Right ventricle myocardium inferior (tissue), 1 donor: ENCODE results near the gene EPN3. TPM values are rescaled to one million over a fixed set of nuclear protein-coding genes. Genes with fewer than 3 reads are reported as not detected.

Source experiments
- ATAC-seq: fragments of 200-7000 bp; cut with Tn5 transposase; one replicate; pipeline ENCODE4 v1.9.1; 2020; ENCODE audit warnings: mild to moderate bottlenecking, moderate library complexity
- DNase-seq: peaks from one replicate; pipeline ENCODE4 v3.0.0; 2021; ENCODE audit errors: missing footprints
- intact Hi-C: fragments of 100-400 bp; cut with DNase I; formaldehyde crosslinking; loops from one replicate; pipeline ENCODE4 v1.11.0; 2022
- total RNA-seq: library from RNA; stranded (reverse); fragmentation: NEBNext Ultra II Directional; extraction: Animal tissue kit (Norgen Biotek cat#: 25700); gene quantifications from one replicate; pipeline ENCODE4 v1.2.1, GENCODE V29; 2021
- donor health status: DM: no; HTN: yes; CAD: no; lungs with severe emphysema.

EPN3 gene
- total RNA-seq, 1 donor from 2014 or later = 21.5 TPM

- intact Hi-C loops = no loop called here
- ATAC-seq (no peak), DNase-seq (peak; percentile 41)
Measured at GRCh38 chr17:50573866-50574611, 41.5 kb downstream of the EPN3 start.

GRCh38 chr17:50575581-50576210 is 43.2 kb downstream of the EPN3 start:
- peak; percentile 56 for DNase-seq
- intact Hi-C loops = no loop called here
- no peak for ATAC-seq

GRCh38 chr17:50576864-50577263 is 44.3 kb downstream of the EPN3 start:
- ATAC-seq = no peak
- intact Hi-C loops = no loop called here
- DNase-seq = peak; percentile 42

- DNase-seq = peak; percentile 22
- intact Hi-C loops = no loop called here
- no peak for ATAC-seq
Measured at GRCh38 chr17:50577451-50577954, 45.0 kb downstream of the EPN3 start.

GRCh38 chr17:50578173-50578572 is 45.6 kb downstream of the EPN3 start:
- ATAC-seq (no peak), DNase-seq (peak; percentile 21)
- intact Hi-C loops = no loop called here

GRCh38 chr17:50579399-50579798 is 46.9 kb downstream of the EPN3 start:
- DNase-seq = no peak
- intact Hi-C loops = no loop called here
- no peak for ATAC-seq

GRCh38 chr17:50580646-50581045 is 48.1 kb downstream of the EPN3 start:
- intact Hi-C loops = no loop called here
- ATAC-seq (no peak), DNase-seq (no peak)

GRCh38 chr17:50581316-50581715 is 48.8 kb downstream of the EPN3 start:
- intact Hi-C loops = no loop called here
- DNase-seq (peak; percentile 55), ATAC-seq (no peak)

GRCh38 chr17:50582741-50583140 is 50.2 kb downstream of the EPN3 start:
- peak; percentile 62 for DNase-seq
- ATAC-seq = peak; percentile 78
- intact Hi-C loops = no loop called here

- ATAC-seq = peak; percentile 76
- DNase-seq = peak; percentile 73
- intact Hi-C loops = no loop called here
Measured at GRCh38 chr17:50583641-50584040, 51.1 kb downstream of the EPN3 start.

- ATAC-seq (peak; percentile 12), DNase-seq (peak; percentile 46)
- intact Hi-C loops = no loop called here
Measured at GRCh38 chr17:50584116-50584515, 51.6 kb downstream of the EPN3 start.

GRCh38 chr17:50584749-50585148 is 52.2 kb downstream of the EPN3 start:
- intact Hi-C loops = no loop called here
- DNase-seq = peak; percentile 53
- ATAC-seq = no peak

GRCh38 chr17:50585346-50585745 is 52.8 kb downstream of the EPN3 start:
- DNase-seq (peak; percentile 33), ATAC-seq (no peak)
- intact Hi-C loops = no loop called here

- intact Hi-C loops = no loop called here
- no peak for ATAC-seq
- DNase-seq = peak; percentile 48
Measured at GRCh38 chr17:50585891-50586290, 53.4 kb downstream of the EPN3 start.

- DNase-seq (peak; percentile 13), ATAC-seq (no peak)
- intact Hi-C loops = no loop called here
Measured at GRCh38 chr17:50586421-50587247, 54.1 kb downstream of the EPN3 start.

- ATAC-seq = no peak
Measured at GRCh38 chr17:50587571-50587970, 55.0 kb downstream of the EPN3 start.

GRCh38 chr17:50588391-50589049 is 56.0 kb downstream of the EPN3 start:
- DNase-seq (peak; percentile 64), ATAC-seq (no peak)
- intact Hi-C loops = no loop called here

More at GRCh38 chr17:50587571-50587970, 55.0 kb downstream of the EPN3 start:
- intact Hi-C loops = no loop called here
- DNase-seq = peak; percentile 37

GRCh38 chr17:50589095-50589705 is 56.7 kb downstream of the EPN3 start:
- DNase-seq = no peak
- ATAC-seq = no peak
- intact Hi-C loops = no loop called here
